GM18870 (cell line): ENCODE results near the gene CLC.
A peak's percentile ranks its signal among the peaks of the same experiment; 100 is the strongest.
"Not testable (repeated sequence)": the region's sequence is repeated elsewhere in the genome, so short reads cannot be mapped to it uniquely, and the experiment has no call there.

Source experiments
- ATAC-seq: cut with Tn5 transposase; IDR thresholded peaks from one replicate; pipeline ENCODE4 v1.9.1; 2021; ENCODE audit warnings: moderate library complexity; ENCODE audit not compliant: unreplicated experiment

CLC gene

GRCh38 chr19:39729594-39729993 lies 8.2 kb downstream of the CLC start:
- ATAC-seq = no peak

- no peak for ATAC-seq
Observed at GRCh38 chr19:39728040-39728439, 9.8 kb downstream of the CLC start.

GRCh38 chr19:39727070-39727800 lies 10.6 kb downstream of the CLC start:
- no peak for ATAC-seq

- ATAC-seq = no peak
Observed at GRCh38 chr19:39725995-39726394, 11.8 kb downstream of the CLC start.

- ATAC-seq = not testable (repeated sequence)
Observed at GRCh38 chr19:39720144-39720543, 17.7 kb downstream of the CLC start.

GRCh38 chr19:39710333-39710890 lies 27.4 kb downstream of the CLC start:
- ATAC-seq = no peak

- ATAC-seq = no peak
Observed at GRCh38 chr19:39709026-39709872, 28.6 kb downstream of the CLC start.

GRCh38 chr19:39708594-39708993 lies 29.2 kb downstream of the CLC start:
- ATAC-seq = no peak

- ATAC-seq = no peak
Observed at GRCh38 chr19:39705578-39706188, 32.1 kb downstream of the CLC start.

GRCh38 chr19:39704181-39705044 lies 33.4 kb downstream of the CLC start, which contains the start of gene LGALS14:
TSS of gene LGALS14 (plus strand) at chr19:39704481. CDS start at chr19:39704529, 48 bp downstream.
- ATAC-seq = no peak

GRCh38 chr19:39701291-39701690 lies 36.5 kb downstream of the CLC start:
- ATAC-seq = peak; percentile 52

GRCh38 chr19:39698535-39698934 lies 39.3 kb downstream of the CLC start:
- ATAC-seq = no peak

GRCh38 chr19:39696387-39696786 lies 41.4 kb downstream of the CLC start:
- no peak for ATAC-seq

GRCh38 chr19:39695759-39696158 lies 42.1 kb downstream of the CLC start:
- no peak for ATAC-seq

GRCh38 chr19:39692822-39693221 lies 45.0 kb downstream of the CLC start:
- no peak for ATAC-seq

- ATAC-seq = no peak
Observed at GRCh38 chr19:39692166-39692565, 45.7 kb downstream of the CLC start.

GRCh38 chr19:39688637-39689036 lies 49.2 kb downstream of the CLC start:
- not testable (repeated sequence) for ATAC-seq

GRCh38 chr19:39686739-39687138 lies 51.1 kb downstream of the CLC start:
- no peak for ATAC-seq

GRCh38 chr19:39684267-39684666 lies 53.6 kb downstream of the CLC start:
- ATAC-seq = no peak

GRCh38 chr19:39681416-39681815 lies 56.4 kb downstream of the CLC start:
- no peak for ATAC-seq
